Measurements from ENCODE around the gene FKBP4. TPM values are rescaled to one million over a fixed set of nuclear protein-coding genes. Genes with fewer than 3 reads are reported as not detected.

The FKBP4 gene
- total and polyA plus RNA-seq, 9 of the 15 experiments (the other 6 are each of a cell fraction or from before 2014, with no cell fraction given), result 16.3 to 154 (median 90.1) TPM

DNA sequence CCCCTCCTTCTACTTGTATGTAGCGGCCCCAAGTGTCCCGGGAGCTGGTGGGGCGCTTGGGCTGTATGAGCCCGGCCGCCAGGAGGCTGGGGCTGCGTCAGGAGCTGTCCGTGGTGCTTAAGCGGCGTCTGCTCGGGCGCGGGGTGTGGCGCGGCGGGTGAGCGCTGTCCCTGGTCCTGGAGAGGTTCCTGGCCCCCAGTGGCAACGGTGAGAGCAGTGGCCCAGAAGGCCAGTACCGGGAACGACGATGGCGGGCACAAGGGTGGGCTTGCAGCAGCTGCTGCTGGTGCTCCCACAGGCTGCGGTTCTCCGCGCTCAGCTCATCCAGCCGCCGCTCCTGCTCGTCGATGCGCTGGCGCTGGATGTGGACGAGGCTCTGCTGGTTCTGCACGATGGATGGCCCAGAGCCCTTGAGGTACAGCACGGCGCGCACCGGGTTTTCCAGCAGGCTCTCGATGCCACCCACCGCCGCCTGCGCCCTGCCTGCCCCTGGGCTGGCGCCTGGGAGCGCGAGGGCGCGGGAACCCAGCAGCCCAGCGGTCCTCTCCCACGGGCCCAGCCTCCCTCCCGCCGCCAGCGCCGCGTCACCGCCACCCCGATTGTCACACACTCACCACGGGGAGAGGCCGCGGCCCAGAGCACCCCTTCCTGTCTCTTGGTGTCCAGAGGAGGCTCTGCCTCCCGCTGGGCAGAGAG is 41.9 kb upstream of the FKBP4 start (continued):
- TF ChIP-seq, protein P1, sequence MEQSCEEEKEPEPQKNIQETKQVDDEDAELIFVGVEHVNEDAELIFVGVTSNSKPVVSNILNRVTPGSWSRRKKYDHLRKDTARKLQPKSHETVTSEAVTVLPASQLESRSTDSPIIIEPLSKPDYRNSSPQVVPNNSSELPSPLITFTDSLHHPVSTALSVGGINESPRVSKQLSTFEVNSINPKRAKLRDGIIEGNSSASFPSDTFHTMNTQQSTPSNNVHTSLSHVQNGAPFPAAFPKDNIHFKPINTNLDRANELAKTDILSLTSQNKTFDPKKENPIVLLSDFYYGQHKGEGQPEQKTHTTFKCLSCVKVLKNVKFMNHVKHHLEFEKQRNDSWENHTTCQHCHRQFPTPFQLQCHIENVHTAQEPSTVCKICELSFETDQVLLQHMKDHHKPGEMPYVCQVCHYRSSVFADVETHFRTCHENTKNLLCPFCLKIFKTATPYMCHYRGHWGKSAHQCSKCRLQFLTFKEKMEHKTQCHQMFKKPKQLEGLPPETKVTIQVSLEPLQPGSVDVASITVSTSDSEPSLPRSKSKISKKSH (CRISPR knock-in tag; IDR thresholded peaks at IDR 0.05), result no peak
- TF ChIP-seq MXI1 (IDR thresholded peaks at IDR 0.05; ENCODE audit: low read depth, low read length), result peak; percentile 81
- peak; percentile 19; the same call in 1 of the 2 replicates for TF ChIP-seq FOXJ3 (CRISPR knock-in tag; IDR thresholded peaks at IDR 0.05)
- TF ChIP-seq RAD21 (CRISPR knock-in tag; conservative IDR thresholded peaks at IDR 0.05 in 1 of 2, IDR thresholded peaks at IDR 0.05 in 1 of 2), result no peak
- TF ChIP-seq ZNF224 (CRISPR knock-in tag; IDR thresholded peaks at IDR 0.05), result peak; percentile 97
- TF ChIP-seq, protein P2, sequence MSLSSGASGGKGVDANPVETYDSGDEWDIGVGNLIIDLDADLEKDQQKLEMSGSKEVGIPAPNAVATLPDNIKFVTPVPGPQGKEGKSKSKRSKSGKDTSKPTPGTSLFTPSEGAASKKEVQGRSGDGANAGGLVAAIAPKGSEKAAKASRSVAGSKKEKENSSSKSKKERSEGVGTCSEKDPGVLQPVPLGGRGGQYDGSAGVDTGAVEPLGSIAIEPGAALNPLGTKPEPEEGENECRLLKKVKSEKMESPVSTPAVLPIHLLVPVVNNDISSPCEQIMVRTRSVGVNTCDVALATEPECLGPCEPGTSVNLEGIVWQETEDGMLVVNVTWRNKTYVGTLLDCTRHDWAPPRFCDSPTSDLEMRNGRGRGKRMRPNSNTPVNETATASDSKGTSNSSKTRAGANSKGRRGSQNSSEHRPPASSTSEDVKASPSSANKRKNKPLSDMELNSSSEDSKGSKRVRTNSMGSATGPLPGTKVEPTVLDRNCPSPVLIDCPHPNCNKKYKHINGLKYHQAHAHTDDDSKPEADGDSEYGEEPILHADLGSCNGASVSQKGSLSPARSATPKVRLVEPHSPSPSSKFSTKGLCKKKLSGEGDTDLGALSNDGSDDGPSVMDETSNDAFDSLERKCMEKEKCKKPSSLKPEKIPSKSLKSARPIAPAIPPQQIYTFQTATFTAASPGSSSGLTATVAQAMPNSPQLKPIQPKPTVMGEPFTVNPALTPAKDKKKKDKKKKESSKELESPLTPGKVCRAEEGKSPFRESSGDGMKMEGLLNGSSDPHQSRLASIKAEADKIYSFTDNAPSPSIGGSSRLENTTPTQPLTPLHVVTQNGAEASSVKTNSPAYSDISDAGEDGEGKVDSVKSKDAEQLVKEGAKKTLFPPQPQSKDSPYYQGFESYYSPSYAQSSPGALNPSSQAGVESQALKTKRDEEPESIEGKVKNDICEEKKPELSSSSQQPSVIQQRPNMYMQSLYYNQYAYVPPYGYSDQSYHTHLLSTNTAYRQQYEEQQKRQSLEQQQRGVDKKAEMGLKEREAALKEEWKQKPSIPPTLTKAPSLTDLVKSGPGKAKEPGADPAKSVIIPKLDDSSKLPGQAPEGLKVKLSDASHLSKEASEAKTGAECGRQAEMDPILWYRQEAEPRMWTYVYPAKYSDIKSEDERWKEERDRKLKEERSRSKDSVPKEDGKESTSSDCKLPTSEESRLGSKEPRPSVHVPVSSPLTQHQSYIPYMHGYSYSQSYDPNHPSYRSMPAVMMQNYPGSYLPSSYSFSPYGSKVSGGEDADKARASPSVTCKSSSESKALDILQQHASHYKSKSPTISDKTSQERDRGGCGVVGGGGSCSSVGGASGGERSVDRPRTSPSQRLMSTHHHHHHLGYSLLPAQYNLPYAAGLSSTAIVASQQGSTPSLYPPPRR (CRISPR knock-in tag; IDR thresholded peaks at IDR 0.05; ENCODE audit: borderline replicate concordance), result no peak
- peak in 1 of 2 experiments; percentile 52; a peak in 2 of 4 replicates for TF ChIP-seq NRF1 (conservative IDR thresholded peaks at IDR 0.05 in 1 of 2, IDR thresholded peaks at IDR 0.05 in 1 of 2)
- no peak for TF ChIP-seq MEF2A (IDR thresholded peaks at IDR 0.05; ENCODE audit: control insufficient read depth, low read depth, low read length)
- TF ChIP-seq, protein P3, sequence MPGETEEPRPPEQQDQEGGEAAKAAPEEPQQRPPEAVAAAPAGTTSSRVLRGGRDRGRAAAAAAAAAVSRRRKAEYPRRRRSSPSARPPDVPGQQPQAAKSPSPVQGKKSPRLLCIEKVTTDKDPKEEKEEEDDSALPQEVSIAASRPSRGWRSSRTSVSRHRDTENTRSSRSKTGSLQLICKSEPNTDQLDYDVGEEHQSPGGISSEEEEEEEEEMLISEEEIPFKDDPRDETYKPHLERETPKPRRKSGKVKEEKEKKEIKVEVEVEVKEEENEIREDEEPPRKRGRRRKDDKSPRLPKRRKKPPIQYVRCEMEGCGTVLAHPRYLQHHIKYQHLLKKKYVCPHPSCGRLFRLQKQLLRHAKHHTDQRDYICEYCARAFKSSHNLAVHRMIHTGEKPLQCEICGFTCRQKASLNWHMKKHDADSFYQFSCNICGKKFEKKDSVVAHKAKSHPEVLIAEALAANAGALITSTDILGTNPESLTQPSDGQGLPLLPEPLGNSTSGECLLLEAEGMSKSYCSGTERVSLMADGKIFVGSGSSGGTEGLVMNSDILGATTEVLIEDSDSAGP (CRISPR knock-in tag; IDR thresholded peaks at IDR 0.05), result 0 out of 2 replicates have a peak, but pooled peaks have one; percentile 27
- peak; percentile 64; the same call in 1 of the 2 replicates for TF ChIP-seq ZNF584 (CRISPR knock-in tag; IDR thresholded peaks at IDR 0.05; ENCODE audit: low read depth)
- no peak for TF ChIP-seq NR4A1 (CRISPR knock-in tag; IDR thresholded peaks at IDR 0.05)
- peak; percentile 58; the same call in 1 of the 2 replicates for TF ChIP-seq NR4A1 (tag; IDR thresholded peaks at IDR 0.05)
- TF ChIP-seq SMAD4 (CRISPR knock-in tag; conservative IDR thresholded peaks at IDR 0.05), result peak; percentile 93
- TF ChIP-seq ZKSCAN8 (CRISPR knock-in tag; IDR thresholded peaks at IDR 0.05), result no peak
- TF ChIP-seq, protein P4, sequence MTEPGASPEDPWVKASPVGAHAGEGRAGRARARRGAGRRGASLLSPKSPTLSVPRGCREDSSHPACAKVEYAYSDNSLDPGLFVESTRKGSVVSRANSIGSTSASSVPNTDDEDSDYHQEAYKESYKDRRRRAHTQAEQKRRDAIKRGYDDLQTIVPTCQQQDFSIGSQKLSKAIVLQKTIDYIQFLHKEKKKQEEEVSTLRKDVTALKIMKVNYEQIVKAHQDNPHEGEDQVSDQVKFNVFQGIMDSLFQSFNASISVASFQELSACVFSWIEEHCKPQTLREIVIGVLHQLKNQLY (CRISPR knock-in tag; conservative IDR thresholded peaks at IDR 0.05), result peak in 1 of 2 experiments; percentile 96; a peak in 2 of 4 replicates
